ENCODE results near the gene AHCYL2.
A peak's percentile ranks its signal among the peaks of the same experiment; 100 is the strongest.
"Not testable (repeated sequence)": the region's sequence is repeated elsewhere in the genome, so short reads cannot be mapped to it uniquely, and the experiment has no call there.

The AHCYL2 gene

GRCh38 chr7:129462420-129462819 is 237.6 kb downstream of the AHCYL2 start:
- no peak for DNase-seq

GRCh38 chr7:129464194-129464593 is 239.4 kb downstream of the AHCYL2 start:
- no peak for DNase-seq

DNA sequence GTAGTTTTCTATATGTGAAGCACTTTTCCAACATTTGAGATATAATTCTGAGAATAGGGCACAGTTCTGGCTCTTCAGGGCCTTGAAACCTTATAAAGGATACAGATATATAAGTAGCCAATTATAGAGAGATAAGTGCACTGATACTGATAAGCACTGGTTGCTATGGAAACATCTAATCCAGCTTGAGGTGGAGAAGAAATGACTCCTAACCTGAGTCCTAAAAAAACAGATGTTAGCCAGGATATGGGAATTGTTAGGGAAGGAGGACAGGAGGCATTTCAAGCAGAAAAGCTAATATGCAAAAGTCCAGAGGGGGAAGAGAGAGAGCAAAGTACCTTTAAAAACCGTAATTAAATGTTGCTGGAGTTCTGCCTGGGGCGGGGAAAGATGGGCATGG is 240.2 kb downstream of the AHCYL2 start:
- no peak for DNase-seq

GRCh38 chr7:129466796-129467195 is 242.0 kb downstream of the AHCYL2 start:
- no peak for DNase-seq

DNA sequence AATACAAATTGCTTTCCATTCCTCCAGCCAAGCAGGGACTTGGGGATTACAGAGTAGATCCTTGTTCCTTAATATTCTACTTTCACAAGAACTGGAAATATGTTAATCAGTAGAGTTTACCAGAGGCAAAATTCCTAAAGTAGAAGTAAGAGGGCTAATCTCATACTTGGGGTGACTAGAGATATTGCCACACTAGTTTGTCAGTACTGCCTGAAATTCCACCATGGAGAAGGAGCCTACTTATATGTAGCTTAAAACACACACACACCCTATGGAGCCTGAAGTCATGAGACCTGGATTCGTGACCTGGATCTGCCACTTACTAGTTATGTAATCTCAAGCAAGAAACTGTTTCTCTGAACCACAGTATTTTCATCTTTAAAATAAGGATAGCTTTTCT is 243.3 kb downstream of the AHCYL2 start:
- DNase-seq: no peak

DNA sequence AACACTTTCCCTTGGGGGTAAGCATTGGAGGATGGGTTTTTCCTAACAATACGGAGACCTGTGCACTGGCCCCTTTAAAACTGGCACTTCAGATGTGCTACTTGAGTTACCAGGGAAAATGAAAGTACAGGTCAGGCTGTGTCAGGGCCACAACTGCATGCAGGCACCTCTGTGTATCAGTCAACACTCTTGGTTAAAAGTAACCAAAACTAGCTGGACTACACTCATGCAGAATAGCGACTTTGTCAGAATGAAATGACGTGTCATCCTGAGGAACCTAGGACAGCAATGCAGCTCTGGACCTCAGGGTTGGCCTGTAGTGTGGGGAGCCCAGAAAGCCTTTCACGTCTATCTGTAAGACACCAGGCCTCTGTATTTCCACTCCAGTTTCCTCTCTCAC is 243.7 kb downstream of the AHCYL2 start:
- peak; percentile 10 for DNase-seq

DNA sequence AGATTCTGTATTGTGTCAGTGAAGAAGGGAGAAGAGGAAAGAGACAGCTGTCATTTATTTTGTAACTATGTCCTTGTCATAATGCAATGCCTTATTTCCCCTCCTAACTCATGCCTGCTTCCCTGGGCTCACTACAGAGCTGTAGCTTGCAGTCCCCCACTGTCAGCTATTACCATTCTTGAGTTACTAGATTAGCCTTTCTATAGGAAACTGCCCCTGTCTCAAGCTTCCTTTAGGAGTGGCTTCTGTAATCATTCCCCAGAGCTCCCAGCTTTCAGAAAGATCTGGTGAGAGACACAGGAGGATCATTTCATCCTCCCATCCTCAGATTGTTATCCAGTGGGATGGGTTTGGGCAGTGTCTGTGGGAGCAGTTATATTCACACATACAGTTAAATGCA is 245.1 kb downstream of the AHCYL2 start:
- no peak for DNase-seq

GRCh38 chr7:129470411-129470810 is 245.6 kb downstream of the AHCYL2 start:
- DNase-seq: no peak

- no peak for DNase-seq
Observed at GRCh38 chr7:129471402-129471827, 246.6 kb downstream of the AHCYL2 start.

GRCh38 chr7:129475931-129476330 is 251.1 kb downstream of the AHCYL2 start:
- not testable (repeated sequence) for DNase-seq

GRCh38 chr7:129476398-129476797 is 251.6 kb downstream of the AHCYL2 start:
- DNase-seq: not testable (repeated sequence)
